Central memory CD8-positive, alpha-beta T cell (primary cell): ENCODE data around the gene EBF4.

Experiments used
- ATAC-seq: fragments of 150-1000 bp; cut with Tn5 transposase; replicated peaks from 2 replicates; pipeline ENCODE4 v1.10.0; 2022; ENCODE audit warnings: mild to moderate bottlenecking, moderate FRiP score, moderate number of reproducible peaks; ENCODE audit not compliant: poor library complexity, severe bottlenecking; ENCODE audit errors: extremely low read depth
- DNase-seq, 2 donors: peaks; one replicate each; pipeline ENCODE4 v3.0.0; 2021; ENCODE audit warnings: low spot score in 2 of 2
- H3K27ac Mint-ChIP-seq: one replicate; pipeline ENCODE4 v1.8.0; 2022; ENCODE audit warnings: low read depth, mild to moderate bottlenecking, moderate library complexity, mixed read lengths
- H3K27me3 Mint-ChIP-seq: one replicate; pipeline ENCODE4 v1.8.0; 2022; ENCODE audit warnings: mixed read lengths
- H3K36me3 Mint-ChIP-seq: one replicate; pipeline ENCODE4 v1.8.0; 2022; ENCODE audit warnings: mild to moderate bottlenecking, moderate library complexity, mixed read lengths; ENCODE audit not compliant: insufficient read depth
- H3K4me1 Mint-ChIP-seq: one replicate; pipeline ENCODE4 v1.8.0; 2022; ENCODE audit warnings: mixed read lengths
- H3K4me3 Mint-ChIP-seq: one replicate; pipeline ENCODE4 v1.8.0; 2022; ENCODE audit warnings: mild to moderate bottlenecking, moderate library complexity, mixed read lengths
- H3K9me3 Mint-ChIP-seq: one replicate; pipeline ENCODE4 v1.8.0; 2022; ENCODE audit warnings: mixed read lengths

Gene EBF4

GRCh38 chr20:2692036-2692885, at the start of gene EBF4:
Gene EBF4 (plus strand): TSS chr20:2692780. CDS start chr20:2693646, 866 bp downstream.
- peak; percentile 11 for ATAC-seq
- H3K4me3 Mint-ChIP-seq: peak within 1 kb of the TSS; percentile 88
- no peaks in the 10 kb centered on the region for H3K9me3 Mint-ChIP-seq
- peak within 1 kb of the TSS; percentile 86 for H3K27ac Mint-ChIP-seq
- peaks cover 34% of the 10 kb centered on the region for H3K4me1 Mint-ChIP-seq
- peaks cover 47% of the 10 kb centered on the region for H3K27me3 Mint-ChIP-seq
- H3K36me3 Mint-ChIP-seq: peaks cover 6% of the 10 kb centered on the region
- no peak for DNase-seq

- Mint-ChIP-seq H3K36me3 (peaks cover 7% of the 10 kb centered on the region), H3K27me3 (no peaks in the 10 kb centered on the region), H3K4me3 (no peak overlapping the region), H3K4me1 (no peaks in the 10 kb centered on the region), H3K9me3 (no peaks in the 10 kb centered on the region), H3K27ac (no peak overlapping the region)
- ATAC-seq (no peak), DNase-seq (no peak)
Measured at GRCh38 chr20:2643708-2644107, 48.9 kb upstream of the EBF4 start.

DNA sequence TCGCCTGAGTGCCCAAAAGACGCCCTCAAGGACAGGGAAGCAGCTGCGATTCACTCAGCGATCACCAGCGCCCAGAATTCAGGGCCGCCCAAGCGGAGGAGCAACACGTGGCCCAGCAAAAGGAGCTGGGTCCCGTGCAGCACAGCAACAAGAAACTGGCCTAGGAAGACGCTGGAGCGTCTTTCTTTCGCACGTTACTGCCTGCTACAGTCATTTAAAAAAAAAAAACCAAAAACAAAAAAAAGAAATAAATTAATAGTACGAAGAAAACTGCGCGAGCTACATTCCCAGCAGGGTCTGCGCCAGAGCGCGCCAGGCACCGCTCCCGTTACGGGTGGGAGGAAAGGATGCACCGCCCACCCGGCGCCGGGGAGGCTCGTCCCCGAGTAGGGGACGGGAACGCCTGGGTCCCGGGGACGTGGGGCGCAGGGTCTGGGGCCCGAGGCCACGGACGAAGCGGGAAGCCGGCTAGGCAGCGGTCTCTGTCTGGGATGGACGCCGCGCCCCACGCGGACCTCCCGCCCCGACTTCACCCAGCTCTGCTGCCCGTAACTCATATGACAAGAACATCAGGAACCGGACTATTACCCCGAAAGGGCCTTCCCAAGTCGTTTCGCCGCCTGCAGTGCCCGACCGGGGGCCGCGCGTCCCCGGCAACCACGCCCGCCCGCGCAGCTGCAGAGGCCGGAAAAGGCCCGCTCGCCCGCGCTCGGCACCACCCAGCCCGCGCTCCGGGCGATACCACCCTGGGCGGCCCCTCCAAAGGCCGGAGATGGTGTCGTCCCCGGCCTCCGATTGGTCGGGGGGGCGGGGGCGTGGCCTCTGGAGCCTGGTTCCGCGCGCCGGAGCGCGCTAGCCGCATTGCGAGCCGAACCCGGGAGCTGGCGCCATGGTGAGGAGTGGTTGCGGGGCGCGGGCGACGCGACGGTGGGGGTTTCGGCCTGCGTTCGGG, 40.5 kb upstream of the EBF4 start, which contains the start of gene NOP56:
Gene NOP56, plus strand, starts transcription at position 861 of the 952 bp plus-strand sequence. Its CDS starts 29 bp downstream, at position 890.
- Mint-ChIP-seq H3K36me3 (peaks cover 39% of the 10 kb centered on the region), H3K4me3 (peak within 1 kb of the TSS; percentile 86), H3K27ac (peak within 1 kb of the TSS; percentile 93), H3K9me3 (no peaks in the 10 kb centered on the region), H3K27me3 (no peaks in the 10 kb centered on the region), H3K4me1 (peaks cover 25% of the 10 kb centered on the region)
- ATAC-seq: peak; percentile 90
- peak; percentile 92 to 95 for DNase-seq

- H3K27me3 Mint-ChIP-seq: no peaks in the 10 kb centered on the region
- no peaks in the 10 kb centered on the region for H3K9me3 Mint-ChIP-seq
- peak in 1 of 2 donors; percentile 41 for DNase-seq
- peaks cover 48% of the 10 kb centered on the region for H3K36me3 Mint-ChIP-seq
- peak overlapping the region; percentile 86 for H3K4me3 Mint-ChIP-seq
- peak overlapping the region; percentile 93 for H3K27ac Mint-ChIP-seq
- ATAC-seq: peak; percentile 46
- H3K4me1 Mint-ChIP-seq: peaks cover 25% of the 10 kb centered on the region
Measured at GRCh38 chr20:2652724-2653555, 39.6 kb upstream of the EBF4 start.

DNA sequence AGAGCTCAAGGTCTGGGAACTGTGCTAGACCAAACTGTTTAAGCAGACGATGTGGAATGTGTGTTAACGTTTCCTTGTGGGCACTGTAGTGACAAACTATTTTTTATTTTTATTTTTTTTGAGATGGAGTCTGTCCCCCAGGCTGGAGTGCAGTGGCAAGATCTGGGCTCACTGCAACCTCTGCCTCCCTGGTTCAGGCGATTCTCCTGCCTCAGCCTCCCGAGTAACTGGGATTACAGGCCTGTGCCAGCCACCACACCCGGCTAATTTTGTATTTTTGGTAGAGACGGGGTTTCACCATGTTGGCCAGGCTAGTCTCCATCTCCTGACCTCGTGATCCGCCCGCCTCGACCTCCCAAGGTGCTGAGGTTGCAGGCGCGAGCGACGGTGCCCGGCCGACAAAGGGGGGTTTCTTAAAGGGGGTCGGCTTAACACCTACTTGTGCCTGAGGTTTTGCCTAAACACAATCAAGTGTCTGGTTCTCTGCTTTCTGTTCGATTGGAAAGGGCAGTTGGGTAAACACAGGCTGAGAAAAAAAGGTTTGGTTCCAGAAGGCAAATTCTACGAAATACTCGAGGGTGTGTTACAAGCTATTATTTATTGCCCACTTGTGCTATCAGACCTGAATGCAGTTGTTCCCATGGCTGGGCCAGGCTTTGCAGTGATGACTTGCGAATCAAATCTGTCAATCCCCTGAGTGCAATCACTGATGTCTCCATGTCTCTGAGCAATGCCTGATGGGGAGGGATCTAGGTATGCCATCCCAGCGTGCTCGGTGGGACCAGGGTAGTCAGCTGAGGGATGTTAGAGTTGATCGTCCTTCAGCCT, 38.8 kb upstream of the EBF4 start:
- Mint-ChIP-seq H3K4me3 (peak overlapping the region; percentile 86), H3K9me3 (no peaks in the 10 kb centered on the region), H3K36me3 (peaks cover 56% of the 10 kb centered on the region), H3K27me3 (no peaks in the 10 kb centered on the region), H3K4me1 (peaks cover 25% of the 10 kb centered on the region), H3K27ac (peak overlapping the region; percentile 93)
- ATAC-seq (no peak), DNase-seq (no peak)

DNA sequence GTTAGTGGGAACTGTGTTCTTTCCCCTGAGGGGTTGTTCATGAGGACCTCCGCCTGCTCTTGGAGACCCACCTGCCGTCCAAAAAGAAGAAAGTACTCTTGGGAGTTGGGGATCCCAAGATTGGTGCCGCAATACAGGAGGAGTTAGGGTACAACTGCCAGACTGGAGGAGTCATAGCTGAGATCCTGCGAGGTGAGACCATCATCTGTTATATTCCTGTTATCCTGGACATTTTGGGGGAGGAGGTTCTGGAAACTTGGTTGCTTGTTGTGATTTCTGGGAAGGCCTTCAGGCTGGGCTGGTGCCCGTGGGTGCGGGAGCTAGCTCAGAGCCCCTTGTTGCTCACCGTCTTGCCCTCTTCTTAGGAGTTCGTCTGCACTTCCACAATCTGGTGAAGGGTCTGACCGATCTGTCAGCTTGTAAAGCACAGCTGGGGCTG, 38.2 kb upstream of the EBF4 start:
- Mint-ChIP-seq H3K4me1 (peaks cover 25% of the 10 kb centered on the region), H3K27me3 (no peaks in the 10 kb centered on the region), H3K4me3 (peak overlapping the region; percentile 86), H3K27ac (peak overlapping the region; percentile 93), H3K9me3 (no peaks in the 10 kb centered on the region), H3K36me3 (peaks cover 59% of the 10 kb centered on the region)
- no peak for ATAC-seq
- DNase-seq: no peak

GRCh38 chr20:2654831-2655230, 37.7 kb upstream of the EBF4 start:
- Mint-ChIP-seq H3K4me3 (peak overlapping the region; percentile 86), H3K27me3 (no peaks in the 10 kb centered on the region), H3K4me1 (peaks cover 25% of the 10 kb centered on the region), H3K9me3 (no peaks in the 10 kb centered on the region), H3K36me3 (peaks cover 61% of the 10 kb centered on the region), H3K27ac (peak overlapping the region; percentile 29)
- no peak for ATAC-seq
- no peak for DNase-seq

DNA sequence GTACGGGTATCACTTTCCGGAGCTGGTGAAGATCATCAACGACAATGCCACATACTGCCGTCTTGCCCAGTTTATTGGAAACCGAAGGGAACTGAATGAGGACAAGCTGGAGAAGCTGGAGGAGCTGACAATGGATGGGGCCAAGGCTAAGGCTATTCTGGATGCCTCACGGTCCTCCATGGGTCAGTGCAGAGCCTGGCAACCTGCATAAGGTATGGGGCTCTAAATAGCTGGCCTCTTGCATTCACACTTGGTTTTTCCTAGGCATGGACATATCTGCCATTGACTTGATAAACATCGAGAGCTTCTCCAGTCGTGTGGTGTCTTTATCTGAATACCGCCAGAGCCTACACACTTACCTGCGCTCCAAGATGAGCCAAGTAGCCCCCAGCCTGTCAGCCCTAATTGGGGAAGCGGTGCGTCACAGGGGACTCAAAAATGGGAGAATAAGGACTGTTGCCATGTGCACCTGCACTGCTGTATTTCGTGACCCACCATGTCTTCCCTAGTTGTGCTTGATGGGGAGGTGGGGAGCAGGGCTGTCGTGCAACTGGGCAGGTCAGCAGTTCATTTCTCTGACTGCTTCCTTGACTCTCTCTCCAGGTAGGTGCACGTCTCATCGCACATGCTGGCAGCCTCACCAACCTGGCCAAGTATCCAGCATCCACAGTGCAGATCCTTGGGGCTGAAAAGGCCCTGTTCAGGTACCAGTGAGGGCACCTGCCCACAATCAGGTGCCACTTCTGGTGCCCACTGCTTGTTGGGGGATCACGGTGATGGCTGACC, 37.1 kb upstream of the EBF4 start:
- no peak for DNase-seq
- Mint-ChIP-seq H3K27ac (peak overlapping the region; percentile 29), H3K4me1 (peaks cover 27% of the 10 kb centered on the region), H3K4me3 (no peak overlapping the region), H3K36me3 (peaks cover 66% of the 10 kb centered on the region), H3K9me3 (no peaks in the 10 kb centered on the region), H3K27me3 (no peaks in the 10 kb centered on the region)
- ATAC-seq: no peak

GRCh38 chr20:2656471-2657117, 36.0 kb upstream of the EBF4 start:
- H3K27ac Mint-ChIP-seq: no peak overlapping the region

GRCh38 chr20:2657241-2657640, 35.3 kb upstream of the EBF4 start:
- Mint-ChIP-seq H3K36me3 (peaks cover 74% of the 10 kb centered on the region), H3K27me3 (no peaks in the 10 kb centered on the region), H3K27ac (no peak overlapping the region), H3K4me3 (no peak overlapping the region), H3K4me1 (peaks cover 33% of the 10 kb centered on the region), H3K9me3 (no peaks in the 10 kb centered on the region)
- ATAC-seq (no peak), DNase-seq (no peak)

More at GRCh38 chr20:2656471-2657117, 36.0 kb upstream of the EBF4 start:
- DNase-seq (no peak), ATAC-seq (no peak)
- Mint-ChIP-seq H3K27me3 (no peaks in the 10 kb centered on the region), H3K36me3 (peaks cover 70% of the 10 kb centered on the region), H3K4me3 (peak overlapping the region; percentile 7), H3K9me3 (no peaks in the 10 kb centered on the region), H3K4me1 (peaks cover 31% of the 10 kb centered on the region)
